Activated naive CD4-positive, alpha-beta T cell treated with anti-CD3 and anti-CD28 coated beads for 36 hours (primary cell): Measurements from ENCODE around the gene ACTL8. TPM values are rescaled to one million over a fixed set of nuclear protein-coding genes. Genes with fewer than 3 reads are reported as not detected.
"Not testable (repeated sequence)": the region's sequence is repeated elsewhere in the genome, so short reads cannot be mapped to it uniquely, and the experiment has no call there.

Experiments
- CTCF ChIA-PET: fragments of 350-600 bp; sonication (Branson Sonifier 250); formaldehyde crosslinking; loops from one replicate; lab custom pipeline; 2021; ENCODE audit warnings: antibody characterized with exemption; lab: Charles Lee
- DNase-seq: peaks from one replicate; pipeline ENCODE4 v3.0.0-alpha.2; 2020
- H3K27ac Mint-ChIP-seq: one replicate; pipeline ENCODE4 v1.8.0; 2021; ENCODE audit warnings: mild to moderate bottlenecking, mixed read lengths
- H3K27me3 Mint-ChIP-seq: one replicate; pipeline ENCODE4 v1.8.0; 2021; ENCODE audit warnings: low read depth, mixed read lengths
- H3K36me3 Mint-ChIP-seq: one replicate; pipeline ENCODE4 v1.8.0; 2021; ENCODE audit warnings: low read depth, mixed read lengths
- H3K4me1 Mint-ChIP-seq: one replicate; pipeline ENCODE4 v1.8.0; 2021; ENCODE audit warnings: low read depth, mixed read lengths
- H3K4me3 Mint-ChIP-seq: one replicate; pipeline ENCODE4 v1.8.0; 2021; ENCODE audit warnings: mild to moderate bottlenecking, moderate library complexity, mixed read lengths
- H3K9me3 Mint-ChIP-seq: one replicate; pipeline ENCODE4 v1.8.0; 2021; ENCODE audit warnings: mixed read lengths
- intact Hi-C: fragments of 100-400 bp; cut with micrococcal nuclease; formaldehyde crosslinking; loops from one replicate; pipeline ENCODE4 v1.15.1; 2023
- total RNA-seq, 2 experiments: library from RNA; stranded (reverse); gene quantifications; one replicate each; pipeline ENCODE4 v1.2.3, GENCODE V29; 2021

The ACTL8 gene
- total RNA-seq, 2 experiments from 2014 or later: 0.12 TPM; not detected in 1

DNA sequence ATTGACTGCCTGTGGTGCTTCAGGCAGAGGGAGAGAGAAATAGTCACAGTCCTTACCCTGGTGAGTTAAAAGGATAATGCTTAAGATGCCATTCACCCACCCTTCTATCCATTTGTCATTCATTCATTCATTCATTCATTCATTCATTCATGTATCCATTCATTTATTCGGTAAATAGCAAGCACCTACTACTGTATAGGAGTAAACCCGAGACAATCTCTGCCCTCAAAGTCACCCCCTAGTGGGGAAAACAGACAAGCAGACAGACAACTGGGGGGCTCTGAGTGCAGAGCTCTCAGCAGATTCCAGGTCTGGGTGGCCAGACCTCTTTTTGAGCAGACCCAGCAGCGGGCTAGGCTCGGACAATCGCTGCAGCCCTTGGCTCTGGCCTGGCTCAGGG is 14.1 kb upstream of the ACTL8 start:
- intact Hi-C loops: no loop called here
- DNase-seq: no peak
- H3K4me3 Mint-ChIP-seq: no peak overlapping the region
- no peaks in the 10 kb centered on the region for H3K36me3 Mint-ChIP-seq
- no peaks in the 10 kb centered on the region for H3K9me3 Mint-ChIP-seq
- peaks cover 15% of the 10 kb centered on the region for H3K27me3 Mint-ChIP-seq
- H3K4me1 Mint-ChIP-seq: no peaks in the 10 kb centered on the region
- CTCF ChIA-PET: interaction anchor here (0.6 kb wide), 1 partner anchor 78 kb away, joined by 4 read pairs; no protein-coding TSS in a partner anchor
- H3K27ac Mint-ChIP-seq: no peak overlapping the region

DNA sequence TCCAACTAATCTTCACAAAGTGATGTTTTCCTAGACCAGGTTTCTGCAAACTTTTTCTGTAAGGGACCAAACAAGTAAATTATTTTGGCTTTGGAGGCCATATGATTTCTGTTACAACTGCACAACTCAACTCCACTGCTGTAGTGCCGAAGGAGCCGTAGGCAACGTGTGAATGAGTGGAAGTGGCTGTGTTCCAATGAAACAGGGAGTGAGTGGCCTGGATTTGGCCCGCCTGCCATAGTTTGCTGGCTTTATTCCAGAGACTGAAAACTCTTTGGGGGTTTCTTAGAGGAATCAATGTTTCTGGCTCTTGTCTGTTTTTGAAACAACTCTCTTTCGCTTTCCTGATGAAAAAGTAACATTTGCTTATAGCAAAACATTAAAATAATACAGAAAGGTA is 12.6 kb upstream of the ACTL8 start:
- H3K4me3 Mint-ChIP-seq: no peak overlapping the region

DNA sequence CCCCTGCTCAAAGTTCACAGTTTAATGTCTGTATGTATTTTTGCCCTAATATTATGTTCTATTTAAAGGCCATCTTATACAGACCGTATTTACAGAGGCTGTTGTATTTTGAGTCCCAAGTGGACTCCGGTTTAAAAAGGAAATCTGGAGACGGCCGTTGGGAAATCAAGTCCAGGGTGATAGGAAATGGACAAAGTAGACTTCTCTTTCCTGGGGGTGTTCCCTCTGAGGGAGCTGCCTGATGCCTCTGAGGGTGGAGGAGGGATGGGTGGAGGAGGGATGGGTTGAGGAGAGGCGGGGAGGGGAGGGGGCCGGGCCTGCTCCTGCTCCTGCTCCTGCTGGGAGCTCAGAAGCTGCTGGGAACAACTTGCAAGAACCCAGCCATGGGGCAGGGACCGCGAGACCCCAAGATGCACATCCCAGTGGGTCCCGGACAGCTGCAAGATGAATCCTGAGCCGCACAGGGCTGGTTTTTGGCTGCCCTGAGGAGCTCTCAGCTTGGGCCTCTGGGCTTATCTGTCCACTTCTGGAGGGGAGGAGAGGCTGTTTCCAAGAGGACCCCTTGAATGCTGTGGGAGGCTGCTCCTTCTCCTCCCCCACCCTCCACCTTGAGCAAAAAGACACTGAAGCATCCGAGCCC is 12.0 kb upstream of the ACTL8 start:
- H3K4me1 Mint-ChIP-seq: no peaks in the 10 kb centered on the region
- H3K4me3 Mint-ChIP-seq: no peak overlapping the region
- H3K27me3 Mint-ChIP-seq: peaks cover 15% of the 10 kb centered on the region
- intact Hi-C loops: no loop called here
- CTCF ChIA-PET: no interaction called here
- H3K9me3 Mint-ChIP-seq: no peaks in the 10 kb centered on the region
- H3K27ac Mint-ChIP-seq: no peak overlapping the region
- no peaks in the 10 kb centered on the region for H3K36me3 Mint-ChIP-seq
- no peak for DNase-seq

More for the DNA sequence above, 12.6 kb upstream of the ACTL8 start:
- no peaks in the 10 kb centered on the region for H3K36me3 Mint-ChIP-seq
- DNase-seq: no peak
- CTCF ChIA-PET: no interaction called here
- H3K27ac Mint-ChIP-seq: no peak overlapping the region
- H3K27me3 Mint-ChIP-seq: peaks cover 15% of the 10 kb centered on the region
- H3K4me1 Mint-ChIP-seq: no peaks in the 10 kb centered on the region
- intact Hi-C loops: no loop called here
- H3K9me3 Mint-ChIP-seq: no peaks in the 10 kb centered on the region

GRCh38 chr1:17743925-17744324 is 11.2 kb upstream of the ACTL8 start:
- Mint-ChIP-seq H3K36me3 (no peaks in the 10 kb centered on the region), H3K4me3 (no peak overlapping the region), H3K27me3 (peaks cover 12% of the 10 kb centered on the region), H3K27ac (no peak overlapping the region), H3K9me3 (no peaks in the 10 kb centered on the region), H3K4me1 (no peaks in the 10 kb centered on the region)
- CTCF ChIA-PET: no interaction called here
- no peak for DNase-seq
- intact Hi-C loops: no loop called here

GRCh38 chr1:17744666-17745478 is 10.3 kb upstream of the ACTL8 start:
- no peaks in the 10 kb centered on the region for H3K9me3 Mint-ChIP-seq
- intact Hi-C loops: no loop called here
- H3K36me3 Mint-ChIP-seq: no peaks in the 10 kb centered on the region
- no peak overlapping the region for H3K4me3 Mint-ChIP-seq
- no peak overlapping the region for H3K27ac Mint-ChIP-seq
- peaks cover 12% of the 10 kb centered on the region for H3K27me3 Mint-ChIP-seq
- CTCF ChIA-PET: no interaction called here
- no peaks in the 10 kb centered on the region for H3K4me1 Mint-ChIP-seq
- DNase-seq: no peak

GRCh38 chr1:17745479-17745955 is 9.6 kb upstream of the ACTL8 start:
- no peaks in the 10 kb centered on the region for H3K4me1 Mint-ChIP-seq
- no peak overlapping the region for H3K27ac Mint-ChIP-seq
- H3K9me3 Mint-ChIP-seq: no peaks in the 10 kb centered on the region
- CTCF ChIA-PET: no interaction called here
- DNase-seq: no peak
- intact Hi-C loops: no loop called here
- H3K27me3 Mint-ChIP-seq: peaks cover 10% of the 10 kb centered on the region
- no peak overlapping the region for H3K4me3 Mint-ChIP-seq
- no peaks in the 10 kb centered on the region for H3K36me3 Mint-ChIP-seq

DNA sequence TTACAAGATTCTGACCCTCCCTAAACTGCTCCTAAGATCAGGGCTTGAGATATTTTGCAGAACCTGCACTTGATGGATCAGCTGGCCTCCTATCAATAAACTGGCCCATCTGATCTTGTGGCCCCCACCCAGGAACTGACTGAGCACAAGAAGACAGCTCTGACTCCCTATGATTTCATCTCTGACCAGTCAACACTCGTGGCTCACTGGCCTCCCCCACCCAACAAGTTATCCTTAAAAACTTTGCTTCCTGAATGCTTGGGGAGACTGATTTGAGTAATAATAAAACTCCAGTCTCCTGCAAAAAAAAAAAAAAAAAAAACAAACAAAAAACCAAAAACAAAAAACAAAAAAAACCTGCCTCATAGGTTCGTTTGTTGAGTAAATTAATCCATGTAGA is 8.9 kb upstream of the ACTL8 start:
- H3K27ac Mint-ChIP-seq, H3K4me3 Mint-ChIP-seq, H3K27me3 Mint-ChIP-seq, intact Hi-C loops, H3K36me3 Mint-ChIP-seq, H3K9me3 Mint-ChIP-seq, H3K4me1 Mint-ChIP-seq, DNase-seq, CTCF ChIA-PET: not testable (repeated sequence)

DNA sequence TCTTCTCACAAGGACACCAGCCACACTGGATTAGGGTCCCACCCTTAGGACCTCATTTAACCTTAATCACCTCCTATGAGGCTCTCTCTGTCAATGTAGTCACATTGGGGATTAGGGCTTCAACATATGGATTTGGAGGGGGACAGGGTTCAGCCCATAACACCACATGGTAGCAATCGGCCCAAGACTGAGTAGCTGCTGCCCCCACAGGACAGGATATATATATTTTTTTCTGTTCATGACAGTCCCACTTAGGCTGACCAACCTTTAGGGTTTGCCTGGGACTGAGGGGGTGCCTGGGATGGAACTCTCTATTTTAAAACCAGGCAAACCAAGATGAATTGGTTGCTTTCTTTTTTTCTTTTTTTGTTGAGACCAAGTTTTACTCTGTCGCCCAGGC is 8.2 kb upstream of the ACTL8 start:
- Mint-ChIP-seq H3K4me1 (no peaks in the 10 kb centered on the region), H3K9me3 (no peaks in the 10 kb centered on the region), H3K27me3 (peaks cover 2% of the 10 kb centered on the region), H3K36me3 (no peaks in the 10 kb centered on the region), H3K27ac (no peak overlapping the region), H3K4me3 (no peak overlapping the region)
- DNase-seq: no peak
- CTCF ChIA-PET: no interaction called here
- intact Hi-C loops: no loop called here

DNA sequence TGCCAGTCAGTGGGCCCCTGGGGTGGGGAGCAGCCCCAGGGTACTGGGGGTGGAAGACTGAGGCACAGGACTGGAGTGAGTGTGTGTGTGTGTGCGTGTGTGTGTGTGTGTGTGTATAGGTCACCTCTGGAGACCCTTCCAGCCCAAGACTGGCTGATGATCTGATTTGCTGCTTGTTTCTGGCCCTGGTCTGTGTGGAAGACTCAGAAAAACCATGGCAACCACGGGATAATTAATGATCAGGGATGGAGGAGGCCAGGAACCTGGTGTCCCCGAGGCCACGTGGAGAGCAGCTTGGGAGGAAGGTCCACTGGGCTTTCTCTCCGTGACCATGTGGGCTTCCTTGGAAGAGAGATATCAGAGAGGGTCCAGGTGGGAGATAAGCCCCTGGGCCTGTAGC is 4.8 kb upstream of the ACTL8 start:
- no peak overlapping the region for H3K27ac Mint-ChIP-seq
- H3K36me3 Mint-ChIP-seq: peaks cover 2% of the 10 kb centered on the region
- H3K4me1 Mint-ChIP-seq: no peaks in the 10 kb centered on the region
- CTCF ChIA-PET: no interaction called here
- no peak overlapping the region for H3K4me3 Mint-ChIP-seq
- peaks cover 2% of the 10 kb centered on the region for H3K27me3 Mint-ChIP-seq
- H3K9me3 Mint-ChIP-seq: peaks cover 12% of the 10 kb centered on the region
- no peak for DNase-seq
- intact Hi-C loops: no loop called here

- peaks cover 24% of the 10 kb centered on the region for H3K9me3 Mint-ChIP-seq
- DNase-seq: no peak
- intact Hi-C loops: no loop called here
- peaks cover 3% of the 10 kb centered on the region for H3K36me3 Mint-ChIP-seq
- peaks cover 2% of the 10 kb centered on the region for H3K27me3 Mint-ChIP-seq
- CTCF ChIA-PET: no interaction called here
- H3K27ac Mint-ChIP-seq: no peak overlapping the region
- H3K4me1 Mint-ChIP-seq: no peaks in the 10 kb centered on the region
- H3K4me3 Mint-ChIP-seq: no peak overlapping the region
Observed at GRCh38 chr1:17752356-17752755, 2.8 kb upstream of the ACTL8 start.

DNA sequence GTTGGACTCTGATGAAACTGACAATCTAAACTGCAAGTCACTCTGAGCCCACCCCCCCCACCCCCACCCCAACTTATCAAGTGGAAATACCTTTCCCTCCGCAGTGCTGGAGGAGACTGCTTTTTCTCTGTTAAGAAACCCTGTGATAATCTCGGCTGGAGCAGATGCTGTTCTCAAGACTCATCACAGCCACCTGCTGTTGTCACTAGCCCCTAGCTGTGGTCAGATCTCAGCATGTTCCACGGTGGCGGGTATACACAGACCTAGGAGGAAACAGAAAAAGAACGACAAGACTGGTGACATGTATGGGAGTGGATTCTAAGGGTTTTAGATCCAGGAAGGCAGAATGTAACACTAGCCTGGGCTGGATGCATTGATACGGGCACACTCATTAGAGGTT is 2.3 kb downstream of the ACTL8 start:
- Mint-ChIP-seq H3K36me3 (peaks cover 16% of the 10 kb centered on the region), H3K9me3 (peaks cover 61% of the 10 kb centered on the region), H3K27me3 (no peaks in the 10 kb centered on the region), H3K27ac (no peak overlapping the region), H3K4me3 (no peak overlapping the region), H3K4me1 (no peaks in the 10 kb centered on the region)
- CTCF ChIA-PET: no interaction called here
- DNase-seq: no peak
- intact Hi-C loops: no loop called here

DNA sequence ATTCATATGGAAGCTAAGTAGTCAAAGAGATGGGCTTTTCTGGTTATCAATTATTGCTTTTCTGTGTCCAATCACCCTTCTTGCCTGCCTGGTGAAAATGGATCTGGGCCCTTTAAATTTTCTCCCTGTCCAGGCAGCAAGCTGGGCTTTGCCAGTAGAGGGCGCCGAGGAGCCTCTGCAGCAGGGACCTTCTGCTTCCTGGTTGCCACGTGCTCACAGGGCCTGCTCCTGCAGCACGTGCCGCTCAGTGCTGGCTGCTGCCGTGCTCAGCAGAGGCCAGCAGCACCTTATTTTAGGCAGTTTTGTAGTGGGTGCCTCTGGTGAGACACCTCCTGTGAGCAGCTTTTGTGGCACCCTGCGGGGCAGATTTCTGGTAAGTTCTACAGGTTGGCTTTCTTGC is 4.0 kb downstream of the ACTL8 start:
- Mint-ChIP-seq H3K27ac (no peak overlapping the region), H3K4me1 (no peaks in the 10 kb centered on the region), H3K9me3 (peaks cover 56% of the 10 kb centered on the region), H3K4me3 (no peak overlapping the region), H3K36me3 (peaks cover 14% of the 10 kb centered on the region), H3K27me3 (no peaks in the 10 kb centered on the region)
- DNase-seq: peak; percentile 14
- intact Hi-C loops: no loop called here
- CTCF ChIA-PET: interaction anchor here (0.6 to 0.9 kb wide), 2 partner anchors 85 to 390 kb away, joined by 3 read pairs; no protein-coding TSS in a partner anchor

DNA sequence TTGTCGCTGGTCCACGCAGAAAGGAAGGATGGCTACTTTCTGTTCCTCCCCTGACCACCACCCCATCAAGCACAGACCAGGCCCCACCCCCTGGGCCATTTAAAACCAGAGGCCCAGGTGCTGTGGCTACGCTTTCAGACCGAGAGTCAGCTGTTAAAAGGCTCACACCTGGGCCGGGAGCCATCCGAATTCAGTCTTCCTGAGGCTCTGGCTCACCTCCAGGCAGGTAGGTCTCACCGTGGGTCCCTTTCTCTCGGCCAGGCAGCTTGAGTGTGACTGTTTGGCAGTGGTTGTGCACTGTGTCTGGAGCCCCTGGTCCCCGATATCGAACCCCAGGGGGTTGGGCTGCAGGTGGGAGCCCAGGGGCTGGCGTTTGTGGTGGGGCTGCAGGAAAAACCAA is 7.2 kb downstream of the ACTL8 start:
- intact Hi-C loops: no loop called here

More for the DNA sequence above, 7.2 kb downstream of the ACTL8 start:
- Mint-ChIP-seq H3K4me1 (no peaks in the 10 kb centered on the region), H3K27me3 (peaks cover 4% of the 10 kb centered on the region), H3K4me3 (no peak overlapping the region), H3K27ac (no peak overlapping the region), H3K9me3 (peaks cover 37% of the 10 kb centered on the region), H3K36me3 (peaks cover 13% of the 10 kb centered on the region)
- DNase-seq: no peak
- CTCF ChIA-PET: no interaction called here
